ENCODE results near the gene ELAPOR1.
"Not testable (repeated sequence)": the region's sequence is repeated elsewhere in the genome, so short reads cannot be mapped to it uniquely, and the experiment has no call there.

Gene ELAPOR1

GRCh38 chr1:109137958-109138357 is 24.0 kb downstream of the ELAPOR1 start:
- DNase-seq = no peak

- DNase-seq = peak; percentile 30 to 37
Observed at GRCh38 chr1:109138358-109138757, 24.4 kb downstream of the ELAPOR1 start.

- DNase-seq = no peak
Observed at GRCh38 chr1:109140392-109140791, 26.5 kb downstream of the ELAPOR1 start.

- DNase-seq = no peak
Observed at GRCh38 chr1:109142260-109142659, 28.3 kb downstream of the ELAPOR1 start.

- not testable (repeated sequence) for DNase-seq
Observed at GRCh38 chr1:109142725-109143124, 28.8 kb downstream of the ELAPOR1 start.

GRCh38 chr1:109148987-109149561 is 35.2 kb downstream of the ELAPOR1 start:
- no peak for DNase-seq

GRCh38 chr1:109149874-109150601 is 36.1 kb downstream of the ELAPOR1 start:
- DNase-seq = no peak

GRCh38 chr1:109151146-109151990 is 37.5 kb downstream of the ELAPOR1 start:
- peak; percentile 4 to 38 for DNase-seq

- DNase-seq = no peak
Observed at GRCh38 chr1:109152196-109152595, 38.3 kb downstream of the ELAPOR1 start.

- no peak for DNase-seq
Observed at GRCh38 chr1:109156916-109157385, 43.0 kb downstream of the ELAPOR1 start.

GRCh38 chr1:109158433-109158832 is 44.5 kb downstream of the ELAPOR1 start:
- DNase-seq = no peak

- no peak for DNase-seq
Observed at GRCh38 chr1:109159326-109159725, 45.4 kb downstream of the ELAPOR1 start.

- peak; percentile 65 to 83 for DNase-seq
Observed at GRCh38 chr1:109160071-109160840, 46.3 kb downstream of the ELAPOR1 start.

- DNase-seq = peak; percentile 93 to 94
Observed at GRCh38 chr1:109161858-109162606, 48.1 kb downstream of the ELAPOR1 start.

GRCh38 chr1:109162626-109163025 is 48.7 kb downstream of the ELAPOR1 start:
- no peak for DNase-seq

- DNase-seq = peak in 1 of 2 donors; percentile 24
Observed at GRCh38 chr1:109163551-109163950, 49.6 kb downstream of the ELAPOR1 start.

Data from inflammatory macrophage (primary cell).